Prostate gland (tissue), 2 donors: Measurements from ENCODE around the gene OTUB2. TPM values are rescaled to one million over a fixed set of nuclear protein-coding genes. Genes with fewer than 3 reads are reported as not detected.

Source experiments
- DNase-seq: peaks from one replicate; pipeline ENCODE4 v3.0.0-alpha.2; 2019; ENCODE audit warnings: low spot score
- H3K27ac ChIP-seq, 2 donors: fragments of 200-600 bp; sonication (generic); 2 replicates each; pipeline ENCODE4 v1.5.1; 2017 to 2019
- H3K27me3 ChIP-seq: fragments of 200-600 bp; sonication (generic); replicated peaks from 2 replicates; pipeline ENCODE4 v1.5.1; 2019; ENCODE audit not compliant: insufficient read depth
- H3K36me3 ChIP-seq, 2 donors: fragments of 200-600 bp; sonication (generic); 1 replicate in 1 of 2; 2 replicates in 1 of 2; pipeline versions ENCODE4 v1.5.1 to v1.8.1; 2017 to 2019
- H3K4me1 ChIP-seq: fragments of 200-600 bp; sonication (generic); replicated peaks from 2 replicates; pipeline ENCODE4 v1.5.1; 2019
- H3K4me3 ChIP-seq, 2 donors: fragments of 200-600 bp; sonication (generic); 2 replicates each; pipeline ENCODE4 v1.5.1; 2017 to 2019
- H3K9me3 ChIP-seq: fragments of 200-600 bp; sonication (generic); 2 replicates; pipeline ENCODE4 v1.5.1; 2017
- POLR2A ChIP-seq: fragments of 450-650 bp; IDR thresholded peaks from one replicate; pipeline ENCODE4 v1.6.1; 2016; ENCODE audit warnings: antibody characterized with exemption, mild to moderate bottlenecking
- POLR2AphosphoS5 ChIP-seq: sonication (generic); formaldehyde crosslinking; IDR thresholded peaks from one replicate; pipeline ENCODE4 v1.6.1; 2017; ENCODE audit warnings: antibody characterized with exemption
- WGBS: methylation state at CpG from one replicate; pipeline ENCODE4 v1.1.5; 2018; 5-methylcytosine and 5-hydroxymethylcytosine counted together
- intact Hi-C: fragments of 100-400 bp; cut with DNase I; formaldehyde crosslinking; loops from one replicate; pipeline ENCODE4 v1.14.2; 2022
- total RNA-seq, 2 donors: library from RNA; depleted of rRNA; stranded (reverse); fragments of >200 nt; gene quantifications; one replicate each; pipeline ENCODE4 v1.1.0, GENCODE V29; 2016
- TF ChIP-seq, protein P1 (sequence below), 4 experiments: fragments of 200-600 bp in 2 of 4; fragments of 450-650 bp in 2 of 4; sonication (generic) in 2 of 4; IDR thresholded peaks; 1 replicate in 3 of 4; 2 replicates in 1 of 4; pipeline ENCODE4 v1.5.1; 2016 to 2019; ENCODE audit warnings: antibody characterized with exemption in 4 of 4, mild to moderate bottlenecking in 2 of 4, moderate library complexity in 2 of 4

Gene OTUB2
- total RNA-seq, 2 donors from 2014 or later, result 1.5 to 3.0 TPM

DNA sequence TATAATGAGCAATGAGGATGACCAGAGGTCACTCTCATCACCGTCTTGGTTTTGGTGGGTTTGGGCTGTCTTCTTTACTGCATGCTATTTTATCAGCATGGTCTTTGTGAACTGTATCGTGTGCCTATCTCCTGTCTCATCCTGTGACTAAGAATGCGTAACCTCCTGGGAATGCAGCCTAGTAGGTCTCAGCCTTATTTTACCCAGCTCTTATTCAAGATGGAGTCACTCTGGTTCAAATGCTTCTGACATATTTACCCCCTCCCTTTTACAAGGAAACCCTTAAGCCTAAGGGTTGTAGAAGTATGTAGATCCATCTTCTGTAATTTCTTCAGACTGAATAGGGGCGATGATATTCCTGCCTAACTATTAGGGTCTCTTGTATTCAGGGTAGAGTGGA, 63.3 kb downstream of the OTUB2 start:
- Histone ChIP-seq H3K4me1 (no peaks in the 10 kb centered on the region), H3K27ac (no peak overlapping the region), H3K9me3 (no peaks in the 10 kb centered on the region), H3K4me3 (no peak overlapping the region), H3K36me3 (no peaks in the 10 kb centered on the region), H3K27me3 (no peaks in the 10 kb centered on the region)
- DNase-seq, result no peak
- intact Hi-C loops, result no loop called here
- 95% methylated on average over 4 of the region's 4 CpGs for WGBS
- TF ChIP-seq POLR2AphosphoS5, result no peak
- no peak for TF ChIP-seq POLR2A

DNA sequence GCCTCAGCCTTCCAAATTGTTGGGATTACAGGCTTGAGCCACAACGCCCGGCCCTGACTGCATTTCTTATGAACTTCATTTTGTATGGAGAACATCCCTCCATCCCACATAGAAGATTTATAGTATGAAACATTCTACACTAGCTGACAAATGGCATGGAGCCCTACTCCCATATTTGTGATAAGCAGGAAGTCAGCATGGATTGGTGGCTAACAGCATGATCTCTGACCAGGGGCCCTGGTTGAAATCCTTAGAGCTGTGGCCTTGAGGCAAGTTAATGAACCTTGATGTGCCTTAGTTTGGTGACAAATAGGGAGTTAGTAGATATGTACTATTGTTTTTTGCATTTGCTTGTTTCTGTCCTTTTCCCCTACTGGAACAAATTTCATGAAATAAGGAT, 67.3 kb downstream of the OTUB2 start:
- TF ChIP-seq, protein P1, sequence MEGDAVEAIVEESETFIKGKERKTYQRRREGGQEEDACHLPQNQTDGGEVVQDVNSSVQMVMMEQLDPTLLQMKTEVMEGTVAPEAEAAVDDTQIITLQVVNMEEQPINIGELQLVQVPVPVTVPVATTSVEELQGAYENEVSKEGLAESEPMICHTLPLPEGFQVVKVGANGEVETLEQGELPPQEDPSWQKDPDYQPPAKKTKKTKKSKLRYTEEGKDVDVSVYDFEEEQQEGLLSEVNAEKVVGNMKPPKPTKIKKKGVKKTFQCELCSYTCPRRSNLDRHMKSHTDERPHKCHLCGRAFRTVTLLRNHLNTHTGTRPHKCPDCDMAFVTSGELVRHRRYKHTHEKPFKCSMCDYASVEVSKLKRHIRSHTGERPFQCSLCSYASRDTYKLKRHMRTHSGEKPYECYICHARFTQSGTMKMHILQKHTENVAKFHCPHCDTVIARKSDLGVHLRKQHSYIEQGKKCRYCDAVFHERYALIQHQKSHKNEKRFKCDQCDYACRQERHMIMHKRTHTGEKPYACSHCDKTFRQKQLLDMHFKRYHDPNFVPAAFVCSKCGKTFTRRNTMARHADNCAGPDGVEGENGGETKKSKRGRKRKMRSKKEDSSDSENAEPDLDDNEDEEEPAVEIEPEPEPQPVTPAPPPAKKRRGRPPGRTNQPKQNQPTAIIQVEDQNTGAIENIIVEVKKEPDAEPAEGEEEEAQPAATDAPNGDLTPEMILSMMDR (IDR thresholded peaks at IDR 0.05), result no peak
- TF ChIP-seq POLR2AphosphoS5, result no peak
- intact Hi-C loops, result no loop called here
- WGBS, result 100% methylated on average over 2 of the region's 2 CpGs
- H3K4me1 ChIP-seq, result no peaks in the 10 kb centered on the region
- no peak overlapping the region for H3K4me3 ChIP-seq
- DNase-seq, result no peak
- H3K36me3 ChIP-seq, result no peaks in the 10 kb centered on the region
- no peaks in the 10 kb centered on the region for H3K27me3 ChIP-seq
- H3K27ac ChIP-seq, result no peak overlapping the region
- H3K9me3 ChIP-seq, result no peaks in the 10 kb centered on the region

DNA sequence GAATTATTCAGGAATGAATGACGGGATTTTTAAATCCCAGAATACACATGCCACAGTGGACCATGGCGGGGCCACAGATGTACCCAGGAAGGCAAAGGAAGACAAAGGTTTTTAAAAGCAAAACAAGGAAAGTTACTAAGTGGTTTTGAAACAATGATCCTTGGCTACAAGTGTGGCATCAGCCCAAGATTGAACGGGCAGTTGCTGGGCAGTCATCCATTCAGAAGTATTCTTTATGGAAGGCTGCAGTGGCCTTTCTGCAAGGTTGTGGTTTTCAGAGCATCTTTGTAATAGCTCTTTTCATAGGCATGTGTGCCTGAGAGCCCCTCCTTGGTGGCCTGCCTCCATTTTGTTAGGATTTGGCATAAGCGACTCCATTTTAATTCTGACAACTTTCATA, 71.0 kb downstream of the OTUB2 start:
- no peak for TF ChIP-seq POLR2AphosphoS5
- TF ChIP-seq, protein P1 (IDR thresholded peaks at IDR 0.05), result no peak
- TF ChIP-seq POLR2A, result no peak
- Histone ChIP-seq H3K4me1 (no peaks in the 10 kb centered on the region), H3K4me3 (no peak overlapping the region), H3K27ac (no peak overlapping the region), H3K27me3 (no peaks in the 10 kb centered on the region), H3K36me3 (no peaks in the 10 kb centered on the region), H3K9me3 (no peaks in the 10 kb centered on the region)
- DNase-seq, result no peak
- intact Hi-C loops, result no loop called here
- WGBS, result 94% methylated on average over 4 of the region's 4 CpGs

Other genes starting within 250 kb of the OTUB2 start
- 1 to 10 TPM; 3.6 to 9.8 TPM for gene PRIMA1, start 237.9 kb upstream of the OTUB2 start, total RNA-seq
- gene FAM181A, start 99.0 kb upstream of the OTUB2 start, total RNA-seq, result 1 to 10 TPM in 1 of 2 donors, not detected in 1; 3.1 TPM
- gene ASB2, start 49.8 kb upstream of the OTUB2 start, total RNA-seq, result 10 to 100 TPM; 10.3 to 17.4 TPM
- not detected for gene CCDC197, start 29.0 kb upstream of the OTUB2 start, total RNA-seq
- gene DDX24, start 54.9 kb downstream of the OTUB2 start, total RNA-seq, result 100 to 1,000 TPM; 136 to 393 TPM
- 100 to 1,000 TPM in 1 of 2 donors, 10 to 100 TPM in 1; 11.1 to 138 TPM for gene IFI27L1, start 55.0 kb downstream of the OTUB2 start, total RNA-seq
- gene IFI27, start 84.4 kb downstream of the OTUB2 start, total RNA-seq, result 100 to 1,000 TPM in 1 of 2 donors, 10 to 100 TPM in 1; 88.4 to 529 TPM
- gene IFI27L2, start 103.3 kb downstream of the OTUB2 start, total RNA-seq, result 100 to 1,000 TPM in 1 of 2 donors, 10 to 100 TPM in 1; 23.3 to 118 TPM
- gene PPP4R4, start 148.0 kb downstream of the OTUB2 start, total RNA-seq, result 1 to 10 TPM in 1 of 2 donors, under 1 TPM in 1; 0.32 to 9.5 TPM